IMR-90 (cell line): ENCODE results near the gene MYO9B. TPM values are rescaled to one million over a fixed set of nuclear protein-coding genes. Genes with fewer than 3 reads are reported as not detected.

Experiments
- ATAC-seq: fragments of 200-7000 bp; cut with Tn5 transposase; 2 replicates; pipeline ENCODE4 v1.9.1; 2020; ENCODE audit warnings: low read depth, mild to moderate bottlenecking, moderate library complexity
- BruUV-seq: library from RNA; stranded (reverse); fragments of 400-500 nt; replicated peaks from 2 replicates; lab custom pipeline; 2021; lab: Mats Ljungman, UMichigan
- CTCF ChIA-PET: fragments of 300-600 bp; formaldehyde crosslinking; extraction: SDS; loops from one replicate; lab custom pipeline; 2021; ENCODE audit warnings: antibody characterized with exemption; lab: Yijun Ruan, JAX
- POLR2A ChIA-PET: fragments of 300-600 bp; sonication (Branson Sonifier 250); formaldehyde crosslinking; loops from one replicate; lab custom pipeline; 2022; ENCODE audit warnings: antibody characterized with exemption; ENCODE audit not compliant: unreplicated experiment; lab: Charles Lee
- DNase-seq: peaks from one replicate; pipeline ENCODE4 v3.0.0; 2013
- H2AFZ ChIP-seq: replicated peaks from 2 replicates; pipeline ENCODE3; 2013; ENCODE audit warnings: low read length, mild to moderate bottlenecking; ENCODE audit not compliant: poor library complexity
- H2AK5ac ChIP-seq: 2 replicates; pipeline ENCODE4 v1.6.1; 2013; ENCODE audit warnings: low read depth, low read length, inconsistent platforms
- H2AK9ac ChIP-seq: replicated peaks from 2 replicates; pipeline ENCODE3; 2013; ENCODE audit warnings: mild to moderate bottlenecking, low read depth, low read length, moderate library complexity; ENCODE audit not compliant: poor library complexity
- H2BK120ac ChIP-seq: 2 replicates; pipeline ENCODE4 v1.6.1; 2013; ENCODE audit warnings: low read depth, low read length, inconsistent platforms
- H2BK15ac ChIP-seq: 3 replicates; pipeline ENCODE4 v1.6.1; 2013; ENCODE audit warnings: low read depth, low read length, inconsistent platforms
- H2BK20ac ChIP-seq: 2 replicates; pipeline ENCODE4 v1.6.1; 2013; ENCODE audit warnings: low read depth, mild to moderate bottlenecking, inconsistent platforms, low read length, moderate library complexity
- H2BK5ac ChIP-seq: 2 replicates; pipeline ENCODE4 v1.6.1; 2013; ENCODE audit warnings: mild to moderate bottlenecking, low read depth, low read length, inconsistent platforms; ENCODE audit not compliant: poor library complexity, severe bottlenecking
- H3K14ac ChIP-seq: replicated peaks from 2 replicates; pipeline ENCODE4 v1.6.1; 2013; ENCODE audit warnings: low read depth, low read length, inconsistent platforms
- H3K18ac ChIP-seq: 2 replicates; pipeline ENCODE4 v1.6.1; 2013; ENCODE audit warnings: low read depth, low read length, control low read depth
- H3K23ac ChIP-seq: 2 replicates; pipeline ENCODE4 v1.6.1; 2013; ENCODE audit warnings: low read depth, low read length, inconsistent platforms
- H3K27ac ChIP-seq: 2 replicates; pipeline ENCODE4 v1.5.1; 2013; ENCODE audit warnings: mild to moderate bottlenecking, control low read depth, low read length; ENCODE audit not compliant: insufficient read depth
- H3K27me3 ChIP-seq: 2 replicates; pipeline ENCODE4 v1.6.1; 2013; ENCODE audit warnings: low read length; ENCODE audit not compliant: control insufficient read depth, insufficient read depth
- H3K36me3 ChIP-seq: 2 replicates; pipeline ENCODE4 v1.6.1; 2013; ENCODE audit warnings: low read length, mixed read lengths; ENCODE audit not compliant: control insufficient read depth, insufficient read depth
- H3K4ac ChIP-seq: 2 replicates; pipeline ENCODE4 v1.6.1; 2013; ENCODE audit warnings: low read depth, low read length, inconsistent platforms
- H3K4me1 ChIP-seq: 2 replicates; pipeline ENCODE4 v1.6.1; 2013; ENCODE audit warnings: low read length, mixed read lengths; ENCODE audit not compliant: control insufficient read depth, insufficient read depth
- H3K4me2 ChIP-seq: 2 replicates; pipeline ENCODE4 v1.6.1; 2013; ENCODE audit warnings: low read depth, mild to moderate bottlenecking, control low read depth, low read length, moderate library complexity
- H3K4me3 ChIP-seq: 2 replicates; pipeline ENCODE4 v1.5.1; 2013; ENCODE audit warnings: low read depth, mild to moderate bottlenecking, control low read depth, low read length, moderate library complexity; ENCODE audit not compliant: insufficient read depth
- H3K56ac ChIP-seq: 2 replicates; pipeline ENCODE4 v1.6.1; 2013; ENCODE audit warnings: low read length, inconsistent platforms; ENCODE audit not compliant: insufficient read depth; ENCODE audit errors: extremely low read depth
- H3K79me1 ChIP-seq, 2 experiments: 2 replicates each; pipeline ENCODE4 v1.6.1; 2013; ENCODE audit warnings: low read length in 2 of 2, inconsistent platforms in 1 of 2, low read depth in 1 of 2
- H3K9ac ChIP-seq: 2 replicates; pipeline ENCODE4 v1.6.1; 2013; ENCODE audit warnings: low read depth, low read length, control low read depth
- H3K9me1 ChIP-seq: 2 replicates; pipeline ENCODE4 v1.6.1; 2013; ENCODE audit warnings: low read length, inconsistent platforms; ENCODE audit not compliant: insufficient read depth
- H3K9me3 ChIP-seq: 2 replicates; pipeline ENCODE4 v1.6.1; 2013; ENCODE audit warnings: low read length; ENCODE audit not compliant: control insufficient read depth, insufficient read depth
- H4K20me1 ChIP-seq: 2 replicates; pipeline ENCODE4 v1.6.1; 2013; ENCODE audit warnings: low read length, inconsistent platforms; ENCODE audit not compliant: insufficient read depth
- H4K5ac ChIP-seq: 2 replicates; pipeline ENCODE4 v1.6.1; 2013; ENCODE audit warnings: mild to moderate bottlenecking, low read depth, low read length, control low read depth
- H4K8ac ChIP-seq, 2 experiments: 2 replicates each; pipeline ENCODE4 v1.6.1; 2013; ENCODE audit warnings: low read depth in 2 of 2, low read length in 2 of 2, control low read depth in 1 of 2, inconsistent platforms in 1 of 2
- H4K91ac ChIP-seq: 2 replicates; pipeline ENCODE4 v1.6.1; 2013; ENCODE audit warnings: low read depth, low read length, inconsistent platforms; ENCODE audit not compliant: insufficient read depth
- BHLHE40 ChIP-seq: fragments of 150-350 bp; IDR thresholded peaks from 2 replicates; pipeline ENCODE4 v1.6.1; 2016; ENCODE audit warnings: mild to moderate bottlenecking, low read depth, low read length
- CEBPB ChIP-seq: IDR thresholded peaks from 2 replicates; pipeline ENCODE4 v1.6.1; 2012; ENCODE audit warnings: low read depth, low read length, improper control_type of control experiment
- MAFK ChIP-seq: IDR thresholded peaks from 2 replicates; pipeline ENCODE4 v1.6.1; 2012; ENCODE audit warnings: low read depth, low read length, improper control_type of control experiment
- MAZ ChIP-seq: IDR thresholded peaks from 2 replicates; pipeline ENCODE4 v1.6.1; 2012; ENCODE audit warnings: low read depth, mild to moderate bottlenecking, low read length, improper control_type of control experiment, moderate library complexity, borderline replicate concordance
- NFE2L2 ChIP-seq: fragments of 150-350 bp; IDR thresholded peaks from 2 replicates; pipeline ENCODE4 v1.6.1; 2016; ENCODE audit warnings: low read depth, mild to moderate bottlenecking, low read length
- POLR2A ChIP-seq: IDR thresholded peaks from 2 replicates; pipeline ENCODE4 v1.6.1; 2012; ENCODE audit warnings: mild to moderate bottlenecking, low read depth, low read length
- RAD21 ChIP-seq: IDR thresholded peaks from 2 replicates; pipeline ENCODE4 v1.6.1; 2012; ENCODE audit warnings: low read length, improper control_type of control experiment
- RCOR1 ChIP-seq: IDR thresholded peaks from 2 replicates; pipeline ENCODE4 v1.6.1; 2012; ENCODE audit warnings: mild to moderate bottlenecking, low read length, improper control_type of control experiment; ENCODE audit not compliant: insufficient replicate concordance
- RFX5 ChIP-seq: IDR thresholded peaks from 2 replicates; pipeline ENCODE4 v1.8.0; 2012; ENCODE audit warnings: low read depth, mild to moderate bottlenecking, low read length, moderate library complexity
- SMC3 ChIP-seq: fragments of 150-350 bp; IDR thresholded peaks from 2 replicates; pipeline ENCODE4 v1.6.1; 2016; ENCODE audit warnings: low read depth, mild to moderate bottlenecking, antibody characterized with exemption, low read length, moderate library complexity
- WGBS, 2 experiments: methylation state at CpG; one replicate each; pipeline versions ENCODE4 v1.1.5 to v1.1.7; 2013; ENCODE audit warnings: missing lambda C conversion rate in 2 of 2; ENCODE audit not compliant: insufficient read length in 1 of 2; ENCODE audit errors: extremely low coverage in 2 of 2; 5-methylcytosine and 5-hydroxymethylcytosine counted together
- dilution Hi-C: fragments of 300-500 bp; cut with HindIII; formaldehyde crosslinking; loops from one replicate; pipeline ENCODE4 v1.14.3; 2018; ENCODE audit warnings: low sequenced_read_pairs; ENCODE audit not compliant: unreplicated experiment
- in situ Hi-C: fragments of 300-500 bp; cut with MboI; formaldehyde crosslinking; loops from 3 replicates; pipeline ENCODE4 v1.14.3; 2019; ENCODE audit warnings: low sequenced_read_pairs, inconsistent platforms, mixed read lengths
- intact Hi-C: fragments of 100-400 bp; cut with micrococcal nuclease; formaldehyde crosslinking; loops from 2 replicates; pipeline ENCODE4 v1.10.0; 2022
- polyA plus RNA-seq, 3 experiments: library from polyadenylated mRNA; depleted of rRNA; stranded (reverse); fragments of >200 nt; gene quantifications; 2 replicates each; pipeline ENCODE4 v1.2.3, GENCODE V29; 2012; ENCODE audit warnings: low replicate concordance in 1 of 3
- total RNA-seq: library from RNA; depleted of rRNA; stranded (reverse); fragments of >200 nt; gene quantifications from 2 replicates; pipeline ENCODE4 v1.2.3, GENCODE V29; 2012
- TF ChIP-seq, protein P1 (sequence below): fragments of 150-350 bp; IDR thresholded peaks from 2 replicates; pipeline ENCODE4 v1.6.1; 2016; ENCODE audit warnings: low read depth, mild to moderate bottlenecking, low read length, moderate library complexity, borderline replicate concordance
- TF ChIP-seq, protein P2 (sequence below): conservative IDR thresholded peaks from 2 replicates; pipeline ENCODE4 v1.5.1; 2012; ENCODE audit warnings: mild to moderate bottlenecking, low read depth, low read length, improper control_type of control experiment

MYO9B gene
- total and polyA plus RNA-seq, 2 of the 4 experiments (the other 2 are of a cell fraction) = 61.8 to 77.8 TPM

DNA sequence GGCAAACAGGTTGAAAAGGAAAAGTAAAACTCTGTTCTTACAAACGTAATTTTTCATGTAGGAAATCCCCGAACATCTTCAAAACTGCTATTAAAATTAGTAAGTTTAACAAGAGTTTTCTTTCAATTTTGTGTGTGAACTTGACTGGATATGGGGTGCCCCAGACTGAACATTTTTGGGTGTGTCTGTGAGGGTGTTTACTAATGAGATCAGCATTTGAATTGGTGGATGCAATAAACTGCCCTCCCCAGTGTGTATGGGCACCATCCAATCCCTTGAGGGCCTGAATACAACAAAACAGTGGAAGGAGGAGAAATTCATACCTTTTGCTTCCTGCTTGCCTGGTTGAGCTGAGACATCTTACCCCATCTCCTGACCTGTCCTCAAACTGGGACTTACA lies 12.1 kb upstream of the MYO9B start:
- Histone ChIP-seq H3K4me2 (no peak overlapping the region), H3K9me1 (0 out of 2 replicates have a peak, but pooled peaks cover 5% of the 10 kb centered on the region), H3K23ac (no peak overlapping the region), H3K79me1 (peaks cover 49 to 62% of the 10 kb centered on the region in 2 experiments), H3K14ac (no peak overlapping the region), H4K8ac (no peak overlapping the region), H4K91ac (no peak overlapping the region), H3K56ac (no peak overlapping the region), H2BK5ac (no peak overlapping the region), H3K4me3 (no peak overlapping the region), H3K9me3 (peaks cover 8% of the 10 kb centered on the region), H4K20me1 (peaks cover 3% of the 10 kb centered on the region; the same call in 1 of the 2 replicates), H2BK20ac (no peak overlapping the region), H2AK5ac (no peak overlapping the region), H2AK9ac (no peak overlapping the region), H3K27me3 (no peaks in the 10 kb centered on the region), H2AFZ (no peak overlapping the region), H3K4me1 (peaks cover 2% of the 10 kb centered on the region; the same call in 1 of the 2 replicates), H3K9ac (no peak overlapping the region), H2BK120ac (no peak overlapping the region), H3K4ac (no peak overlapping the region), H3K36me3 (peaks cover 10% of the 10 kb centered on the region), H2BK15ac (no peak overlapping the region), H3K18ac (no peak overlapping the region), H4K5ac (no peak overlapping the region), H3K27ac (no peak overlapping the region)
- intact Hi-C loops (no loop called here), dilution Hi-C loops (no loop called here), in situ Hi-C loops (no loop called here)
- no CpG with 5 or more reads among the region's 2 CpGs for WGBS, 2 experiments
- POLR2A ChIA-PET = no interaction called here
- no peak for ATAC-seq
- BruUV-seq = no TSS peak
- no peak for DNase-seq
- CTCF ChIA-PET = no interaction called here
- no peak for TF ChIP-seq NFE2L2
- no peak for TF ChIP-seq MAFK
- TF ChIP-seq POLR2A = no peak
- TF ChIP-seq RFX5 = no peak
- TF ChIP-seq, protein P1, sequence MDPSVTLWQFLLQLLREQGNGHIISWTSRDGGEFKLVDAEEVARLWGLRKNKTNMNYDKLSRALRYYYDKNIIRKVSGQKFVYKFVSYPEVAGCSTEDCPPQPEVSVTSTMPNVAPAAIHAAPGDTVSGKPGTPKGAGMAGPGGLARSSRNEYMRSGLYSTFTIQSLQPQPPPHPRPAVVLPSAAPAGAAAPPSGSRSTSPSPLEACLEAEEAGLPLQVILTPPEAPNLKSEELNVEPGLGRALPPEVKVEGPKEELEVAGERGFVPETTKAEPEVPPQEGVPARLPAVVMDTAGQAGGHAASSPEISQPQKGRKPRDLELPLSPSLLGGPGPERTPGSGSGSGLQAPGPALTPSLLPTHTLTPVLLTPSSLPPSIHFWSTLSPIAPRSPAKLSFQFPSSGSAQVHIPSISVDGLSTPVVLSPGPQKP = no peak
- TF ChIP-seq BHLHE40 = no peak
- no peak for TF ChIP-seq RAD21
- TF ChIP-seq RCOR1 = no peak
- no peak for TF ChIP-seq SMC3
- no peak for TF ChIP-seq CEBPB
- TF ChIP-seq, protein P2, sequence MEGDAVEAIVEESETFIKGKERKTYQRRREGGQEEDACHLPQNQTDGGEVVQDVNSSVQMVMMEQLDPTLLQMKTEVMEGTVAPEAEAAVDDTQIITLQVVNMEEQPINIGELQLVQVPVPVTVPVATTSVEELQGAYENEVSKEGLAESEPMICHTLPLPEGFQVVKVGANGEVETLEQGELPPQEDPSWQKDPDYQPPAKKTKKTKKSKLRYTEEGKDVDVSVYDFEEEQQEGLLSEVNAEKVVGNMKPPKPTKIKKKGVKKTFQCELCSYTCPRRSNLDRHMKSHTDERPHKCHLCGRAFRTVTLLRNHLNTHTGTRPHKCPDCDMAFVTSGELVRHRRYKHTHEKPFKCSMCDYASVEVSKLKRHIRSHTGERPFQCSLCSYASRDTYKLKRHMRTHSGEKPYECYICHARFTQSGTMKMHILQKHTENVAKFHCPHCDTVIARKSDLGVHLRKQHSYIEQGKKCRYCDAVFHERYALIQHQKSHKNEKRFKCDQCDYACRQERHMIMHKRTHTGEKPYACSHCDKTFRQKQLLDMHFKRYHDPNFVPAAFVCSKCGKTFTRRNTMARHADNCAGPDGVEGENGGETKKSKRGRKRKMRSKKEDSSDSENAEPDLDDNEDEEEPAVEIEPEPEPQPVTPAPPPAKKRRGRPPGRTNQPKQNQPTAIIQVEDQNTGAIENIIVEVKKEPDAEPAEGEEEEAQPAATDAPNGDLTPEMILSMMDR = no peak
- TF ChIP-seq MAZ = no peak
